H9 (cell line): ENCODE measurements around the gene NAA25. TPM values are rescaled to one million over a fixed set of nuclear protein-coding genes. Genes with fewer than 3 reads are reported as not detected.
"Not testable (repeated sequence)": the region's sequence is repeated elsewhere in the genome, so short reads cannot be mapped to it uniquely, and the experiment has no call there.

Experiments
- DNase-seq: peaks from one replicate; pipeline ENCODE4 v3.0.0-alpha.2; 2017
- H2AFZ ChIP-seq: one replicate; pipeline ENCODE4 v1.6.1; 2013; ENCODE audit warnings: mild to moderate bottlenecking, low read length, control low read depth, moderate library complexity
- H2AK5ac ChIP-seq: 2 replicates; pipeline ENCODE4 v1.6.1; 2013; ENCODE audit warnings: low read length, control low read depth, mixed read lengths; ENCODE audit not compliant: insufficient read length
- H2BK120ac ChIP-seq: one replicate; pipeline ENCODE4 v1.6.1; 2013; ENCODE audit warnings: low read depth, mild to moderate bottlenecking, low read length, control low read depth, inconsistent platforms; ENCODE audit not compliant: poor library complexity, severe bottlenecking
- H2BK12ac ChIP-seq: 2 replicates; pipeline ENCODE4 v1.6.1; 2013; ENCODE audit warnings: low read length, control low read depth, mixed read lengths, low read depth; ENCODE audit not compliant: insufficient read length
- H2BK15ac ChIP-seq: 2 replicates; pipeline ENCODE4 v1.6.1; 2013; ENCODE audit warnings: low read depth, low read length, control low read depth
- H2BK20ac ChIP-seq: one replicate; pipeline ENCODE4 v1.6.1; 2013; ENCODE audit warnings: low read depth, mild to moderate bottlenecking, low read length, control low read depth, inconsistent platforms; ENCODE audit not compliant: poor library complexity, severe bottlenecking
- H2BK5ac ChIP-seq: 2 replicates; pipeline ENCODE4 v1.6.1; 2013; ENCODE audit warnings: low read length, control low read depth, mixed read lengths; ENCODE audit not compliant: insufficient read length
- H3K14ac ChIP-seq: 2 replicates; pipeline ENCODE4 v1.6.1; 2013; ENCODE audit warnings: low read length, control low read depth; ENCODE audit not compliant: insufficient read depth
- H3K18ac ChIP-seq: 2 replicates; pipeline ENCODE4 v1.6.1; 2013; ENCODE audit warnings: low read depth, mild to moderate bottlenecking, mixed read lengths, low read length, control low read depth; ENCODE audit not compliant: insufficient read length
- H3K23ac ChIP-seq: 2 replicates; pipeline ENCODE4 v1.6.1; 2013; ENCODE audit warnings: low read length, control low read depth, mixed read lengths, low read depth; ENCODE audit not compliant: insufficient read length
- H3K23me2 ChIP-seq: 2 replicates; pipeline ENCODE4 v1.6.1; 2013; ENCODE audit warnings: low read depth, mild to moderate bottlenecking, mixed read lengths, low read length, control low read depth; ENCODE audit not compliant: insufficient read length, poor library complexity, severe bottlenecking
- H3K27ac ChIP-seq: 2 replicates; pipeline ENCODE4 v1.5.1; 2013; ENCODE audit warnings: low read length, control low read depth, mixed read lengths, low read depth; ENCODE audit not compliant: insufficient read length
- H3K27me3 ChIP-seq: 2 replicates; pipeline ENCODE4 v1.6.1; 2013; ENCODE audit warnings: low read length, control low read depth, inconsistent platforms; ENCODE audit not compliant: insufficient read depth
- H3K4ac ChIP-seq: 2 replicates; pipeline ENCODE4 v1.6.1; 2013; ENCODE audit warnings: low read depth, mild to moderate bottlenecking, control low read depth, inconsistent platforms, low read length, moderate library complexity
- H3K4me1 ChIP-seq: 2 replicates; pipeline ENCODE4 v1.6.1; 2013; ENCODE audit warnings: low read length, control low read depth, inconsistent platforms; ENCODE audit not compliant: insufficient read depth
- H3K4me2 ChIP-seq: 2 replicates; pipeline ENCODE4 v1.6.1; 2013; ENCODE audit warnings: low read length, control low read depth, mixed read lengths; ENCODE audit not compliant: insufficient read length, insufficient read depth
- H3K56ac ChIP-seq: 2 replicates; pipeline ENCODE4 v1.6.1; 2013; ENCODE audit warnings: low read depth, mild to moderate bottlenecking, mixed read lengths, low read length, control low read depth; ENCODE audit not compliant: insufficient read length
- H3K79me1 ChIP-seq: 2 replicates; pipeline ENCODE4 v1.6.1; 2013; ENCODE audit warnings: low read depth, mild to moderate bottlenecking, moderate library complexity, low read length, control low read depth, inconsistent platforms; ENCODE audit not compliant: insufficient read depth, poor library complexity, severe bottlenecking
- H3K79me2 ChIP-seq: 2 replicates; pipeline ENCODE4 v1.6.1; 2013; ENCODE audit warnings: low read length, control low read depth, inconsistent platforms; ENCODE audit not compliant: insufficient read depth
- H3K9ac ChIP-seq: 2 replicates; pipeline ENCODE4 v1.6.1; 2013; ENCODE audit warnings: low read length, control low read depth, mixed read lengths; ENCODE audit not compliant: insufficient read length; ENCODE audit errors: extremely low read depth
- H3K9me3 ChIP-seq: one replicate; pipeline ENCODE4 v1.6.1; 2013; ENCODE audit warnings: low read depth, low read length, inconsistent platforms; ENCODE audit not compliant: control insufficient read depth
- H3T11ph ChIP-seq: one replicate; pipeline ENCODE4 v1.6.1; 2013; ENCODE audit warnings: mild to moderate bottlenecking, low read length, control low read depth, inconsistent platforms
- H4K20me1 ChIP-seq: one replicate; pipeline ENCODE4 v1.6.1; 2013; ENCODE audit not compliant: control insufficient read depth, insufficient read length, insufficient read depth
- H4K5ac ChIP-seq: 2 replicates; pipeline ENCODE4 v1.6.1; 2013; ENCODE audit warnings: low read depth, mild to moderate bottlenecking, mixed read lengths, low read length, control low read depth; ENCODE audit not compliant: insufficient read length
- H4K8ac ChIP-seq: replicated peaks from 2 replicates; pipeline ENCODE4 v1.6.1; 2013; ENCODE audit warnings: low read length, control low read depth, mixed read lengths, low read depth; ENCODE audit not compliant: insufficient read length
- H4K91ac ChIP-seq: 2 replicates; pipeline ENCODE4 v1.6.1; 2013; ENCODE audit warnings: low read depth, mild to moderate bottlenecking, moderate library complexity, mixed read lengths, low read length, control low read depth; ENCODE audit not compliant: insufficient read length
- H3K27ac Mint-ChIP-seq, 3 experiments: 2 replicates in 2 of 3; 3 replicates in 1 of 3; pipeline ENCODE4 v1.8.0; 2020 to 2021; ENCODE audit warnings: mixed read lengths in 3 of 3, mild to moderate bottlenecking in 1 of 3, moderate library complexity in 1 of 3
- H3K27me3 Mint-ChIP-seq: 2 replicates; pipeline ENCODE4 v1.8.0; 2021; ENCODE audit warnings: low read depth, mild to moderate bottlenecking, moderate library complexity, mixed read lengths
- H3K36me3 Mint-ChIP-seq, 3 experiments: 2 replicates in 2 of 3; 3 replicates in 1 of 3; pipeline ENCODE4 v1.8.0; 2020 to 2021; ENCODE audit warnings: low read depth in 3 of 3, mixed read lengths in 3 of 3; ENCODE audit not compliant: insufficient read depth in 1 of 3
- H3K4me1 Mint-ChIP-seq, 2 experiments: 2 replicates each; pipeline ENCODE4 v1.8.0; 2020; ENCODE audit warnings: mixed read lengths in 2 of 2
- H3K4me3 Mint-ChIP-seq, 2 experiments: 2 replicates in 1 of 2; 3 replicates in 1 of 2; pipeline ENCODE4 v1.8.0; 2020 to 2021; ENCODE audit warnings: mild to moderate bottlenecking in 2 of 2, mixed read lengths in 2 of 2, moderate library complexity in 1 of 2
- H3K9me3 Mint-ChIP-seq, 2 experiments: 2 replicates in 1 of 2; 3 replicates in 1 of 2; pipeline ENCODE4 v1.8.0; 2020; ENCODE audit warnings: mild to moderate bottlenecking in 2 of 2, mixed read lengths in 2 of 2, moderate library complexity in 1 of 2
- WGBS: extraction: QIAGEN DNeasy Blood & Tissue Kit; methylation state at CpG from one replicate; pipeline ENCODE4 v1.1.7; 2013; ENCODE audit warnings: missing lambda C conversion rate, low lambda C conversion rate, mixed read lengths; ENCODE audit not compliant: insufficient read length; ENCODE audit errors: extremely low coverage; 5-methylcytosine and 5-hydroxymethylcytosine counted together
- total RNA-seq: library from RNA; stranded (reverse); gene quantifications from 2 replicates; pipeline ENCODE4 v1.2.1, GENCODE V29; 2021
- TF ChIP-seq, protein P1 (sequence below): fragments of 200-600 bp; sonication (generic); conservative IDR thresholded peaks from 3 replicates; pipeline ENCODE4 v1.8.0; 2021; ENCODE audit warnings: antibody characterized with exemption, mild to moderate bottlenecking

The NAA25 gene
- total RNA-seq, 1 experiment from 2014 or later: 57.1 TPM

DNA sequence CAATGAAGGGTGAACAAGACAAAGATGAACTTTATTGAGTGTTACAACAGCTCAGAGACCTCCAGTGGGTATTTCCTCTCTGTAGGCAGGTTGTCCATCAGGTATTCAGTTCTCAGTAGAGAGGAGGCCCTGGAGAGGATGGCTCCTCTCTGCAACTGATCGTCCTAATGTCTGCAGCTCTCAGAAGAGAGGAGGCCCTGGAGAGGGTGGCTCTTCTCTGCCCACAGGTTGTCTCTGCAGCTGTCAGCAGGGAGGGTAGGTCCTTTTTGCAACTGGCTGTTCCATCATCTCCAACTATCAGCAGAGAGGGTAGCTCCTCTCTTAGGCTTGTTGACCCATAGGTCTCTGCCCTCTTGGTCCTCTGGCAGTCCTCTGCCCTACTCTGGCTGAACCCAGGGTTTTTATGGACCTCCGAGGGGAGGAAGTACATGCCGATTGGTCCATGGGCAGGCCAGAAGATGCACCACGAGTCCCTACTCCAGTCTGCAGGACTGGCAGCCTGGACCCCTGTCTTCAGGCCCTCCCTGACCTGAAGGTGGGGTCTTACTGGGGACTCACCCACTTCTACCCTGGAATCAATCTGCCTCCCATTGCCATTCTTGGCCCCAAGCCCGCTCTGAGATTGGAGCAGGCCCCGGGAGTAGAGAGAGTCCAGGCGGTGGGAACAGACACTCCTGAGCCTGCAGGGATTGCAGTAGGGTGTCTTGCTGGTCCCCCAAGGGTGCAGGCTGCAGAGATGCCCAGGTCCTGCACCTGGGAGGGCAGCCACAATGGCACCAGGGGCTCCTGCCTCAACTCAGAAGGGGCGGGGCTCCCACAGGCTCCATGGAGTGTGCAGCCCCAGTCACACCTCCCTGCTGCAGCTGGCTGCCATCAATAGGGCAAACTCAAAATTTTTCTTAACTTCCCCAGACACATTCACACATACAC is 97.9 kb downstream of the NAA25 start:
- Histone ChIP-seq H2AFZ (no peak overlapping the region), H4K8ac (no peak overlapping the region), H3K14ac (no peak overlapping the region), H3K18ac (no peak overlapping the region), H2AK5ac (no peak overlapping the region), H4K20me1 (no peaks in the 10 kb centered on the region), H3T11ph (no peak overlapping the region), H4K91ac (no peak overlapping the region), H2BK20ac (no peak overlapping the region), H3K79me2 (peaks cover 8% of the 10 kb centered on the region; the same call in 1 of the 2 replicates), H3K4ac (no peak overlapping the region), H3K27me3 (no peaks in the 10 kb centered on the region), H2BK12ac (no peak overlapping the region), H2BK5ac (no peak overlapping the region), H2BK120ac (no peak overlapping the region), H3K23me2 (peaks cover 3% of the 10 kb centered on the region), H3K4me2 (no peak overlapping the region), H4K5ac (no peak overlapping the region), H3K56ac (no peak overlapping the region), H3K23ac (no peak overlapping the region), H3K9ac (no peak overlapping the region), H3K4me1 (no peaks in the 10 kb centered on the region), H3K79me1 (peaks cover 5% of the 10 kb centered on the region), H2BK15ac (no peak overlapping the region), H3K27ac (no peak overlapping the region), H3K9me3 (no peaks in the 10 kb centered on the region)
- DNase-seq: no peak
- Mint-ChIP-seq H3K36me3 (peaks cover 11 to 20% (median 13%) of the 10 kb centered on the region in 3 experiments), H3K27me3 (no peaks in the 10 kb centered on the region; the same call in 1 of the 2 replicates), H3K27ac (no peak overlapping the region), H3K4me1 (peaks cover 31 to 39% of the 10 kb centered on the region in 2 experiments), H3K9me3 (peaks cover 0 to 4% of the 10 kb centered on the region in 2 experiments; a peak in 2 of 5 replicates), H3K4me3 (peak overlapping the region; percentile 83 to 97; a peak in 2 of 5 replicates)
- WGBS: no CpG with 5 or more reads among the region's 8 CpGs
- TF ChIP-seq, protein P1, sequence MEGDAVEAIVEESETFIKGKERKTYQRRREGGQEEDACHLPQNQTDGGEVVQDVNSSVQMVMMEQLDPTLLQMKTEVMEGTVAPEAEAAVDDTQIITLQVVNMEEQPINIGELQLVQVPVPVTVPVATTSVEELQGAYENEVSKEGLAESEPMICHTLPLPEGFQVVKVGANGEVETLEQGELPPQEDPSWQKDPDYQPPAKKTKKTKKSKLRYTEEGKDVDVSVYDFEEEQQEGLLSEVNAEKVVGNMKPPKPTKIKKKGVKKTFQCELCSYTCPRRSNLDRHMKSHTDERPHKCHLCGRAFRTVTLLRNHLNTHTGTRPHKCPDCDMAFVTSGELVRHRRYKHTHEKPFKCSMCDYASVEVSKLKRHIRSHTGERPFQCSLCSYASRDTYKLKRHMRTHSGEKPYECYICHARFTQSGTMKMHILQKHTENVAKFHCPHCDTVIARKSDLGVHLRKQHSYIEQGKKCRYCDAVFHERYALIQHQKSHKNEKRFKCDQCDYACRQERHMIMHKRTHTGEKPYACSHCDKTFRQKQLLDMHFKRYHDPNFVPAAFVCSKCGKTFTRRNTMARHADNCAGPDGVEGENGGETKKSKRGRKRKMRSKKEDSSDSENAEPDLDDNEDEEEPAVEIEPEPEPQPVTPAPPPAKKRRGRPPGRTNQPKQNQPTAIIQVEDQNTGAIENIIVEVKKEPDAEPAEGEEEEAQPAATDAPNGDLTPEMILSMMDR: no peak

DNA sequence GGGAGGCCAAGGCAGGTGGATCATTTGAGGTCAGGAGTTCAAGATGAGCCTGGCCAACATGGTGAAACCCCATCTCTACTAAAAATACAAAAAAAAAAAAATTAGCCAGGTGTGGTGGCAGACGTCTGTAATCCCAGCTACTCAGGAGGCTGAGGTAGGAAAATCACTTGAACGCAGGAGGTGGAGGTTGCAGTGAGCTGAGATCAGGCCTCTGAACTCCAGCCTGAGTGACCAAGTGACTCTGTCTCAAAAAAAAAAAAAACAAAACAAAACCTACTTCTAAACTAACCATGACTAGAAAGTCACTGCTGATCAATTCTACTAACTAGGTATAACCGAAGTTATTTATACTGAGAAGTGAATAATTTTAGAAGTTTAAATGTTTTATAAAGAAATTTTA is 99.0 kb downstream of the NAA25 start:
- not testable (repeated sequence) for H4K8ac ChIP-seq, H3K4ac ChIP-seq, H3K23me2 ChIP-seq, H3K9ac ChIP-seq, H2BK15ac ChIP-seq, H3K4me3 Mint-ChIP-seq, DNase-seq, H2BK120ac ChIP-seq, H4K91ac ChIP-seq, H3T11ph ChIP-seq, H3K27me3 Mint-ChIP-seq, H2AFZ ChIP-seq, H2BK20ac ChIP-seq, H3K56ac ChIP-seq, H3K79me2 ChIP-seq, H3K27ac ChIP-seq, H3K27me3 ChIP-seq, H4K5ac ChIP-seq, H3K79me1 ChIP-seq, H2BK12ac ChIP-seq, H3K18ac ChIP-seq, H2BK5ac ChIP-seq, H3K23ac ChIP-seq, H3K9me3 ChIP-seq, H3K4me2 ChIP-seq, H3K9me3 Mint-ChIP-seq, H3K4me1 ChIP-seq, H2AK5ac ChIP-seq, H3K27ac Mint-ChIP-seq, H4K20me1 ChIP-seq, H3K14ac ChIP-seq
- peaks cover 7 to 12% (median 8%) of the 10 kb centered on the region in 3 experiments for H3K36me3 Mint-ChIP-seq
- no CpG with 5 or more reads among the region's 3 CpGs for WGBS
- H3K4me1 Mint-ChIP-seq: peaks cover 33 to 40% of the 10 kb centered on the region in 2 experiments
